Measurements from ENCODE around the gene VTA1.
"Not testable (repeated sequence)": the region's sequence is repeated elsewhere in the genome, so short reads cannot be mapped to it uniquely, and the experiment has no call there.

VTA1 gene

GRCh38 chr6:142229518-142230270 is 82.6 kb downstream of the VTA1 start:
- DNase-seq = not testable (repeated sequence)

- DNase-seq = not testable (repeated sequence)
Measured at GRCh38 chr6:142232206-142233044, 85.4 kb downstream of the VTA1 start.

- DNase-seq = no peak
Measured at GRCh38 chr6:142233945-142234682, 87.1 kb downstream of the VTA1 start.

- DNase-seq = no peak
Measured at GRCh38 chr6:142235272-142235671, 88.2 kb downstream of the VTA1 start.

GRCh38 chr6:142235791-142236190 is 88.7 kb downstream of the VTA1 start:
- DNase-seq = no peak

GRCh38 chr6:142236691-142237090 is 89.6 kb downstream of the VTA1 start:
- DNase-seq = no peak

- no peak for DNase-seq
Measured at GRCh38 chr6:142238881-142239280, 91.8 kb downstream of the VTA1 start.

GRCh38 chr6:142240179-142240578 is 93.1 kb downstream of the VTA1 start:
- DNase-seq = no peak

- DNase-seq = no peak
Measured at GRCh38 chr6:142241061-142241460, 94.0 kb downstream of the VTA1 start.

GRCh38 chr6:142242269-142242668 is 95.2 kb downstream of the VTA1 start:
- no peak for DNase-seq

GRCh38 chr6:142246960-142247359 is 99.9 kb downstream of the VTA1 start:
- DNase-seq = no peak

GRCh38 chr6:142249266-142249665 is 102.2 kb downstream of the VTA1 start:
- no peak for DNase-seq

- no peak for DNase-seq
Measured at GRCh38 chr6:142251930-142252445, 104.9 kb downstream of the VTA1 start.

GRCh38 chr6:142254513-142254912 is 107.5 kb downstream of the VTA1 start:
- DNase-seq = no peak

- no peak for DNase-seq
Measured at GRCh38 chr6:142255785-142256184, 108.7 kb downstream of the VTA1 start.

- no peak for DNase-seq
Measured at GRCh38 chr6:142258305-142258704, 111.2 kb downstream of the VTA1 start.

GRCh38 chr6:142258757-142259156 is 111.7 kb downstream of the VTA1 start:
- no peak for DNase-seq

GRCh38 chr6:142260748-142261147 is 113.7 kb downstream of the VTA1 start:
- DNase-seq = no peak

- no peak for DNase-seq
Measured at GRCh38 chr6:142262231-142262630, 115.2 kb downstream of the VTA1 start.

- DNase-seq = no peak
Measured at GRCh38 chr6:142265476-142265875, 118.4 kb downstream of the VTA1 start.

GRCh38 chr6:142266060-142266459 is 119.0 kb downstream of the VTA1 start:
- no peak for DNase-seq

- no peak for DNase-seq
Measured at GRCh38 chr6:142271476-142271875, 124.4 kb downstream of the VTA1 start.

Data from DMS79 treated with DMSO at 0.1 percent for 48 hours (cell line).